HEK293 (cell line): ENCODE results near the gene WASHC4.

ENCODE experiments used
- CTCF ChIA-PET: fragments of 350-600 bp; formaldehyde crosslinking; extraction: SDS; loops from one replicate; lab custom pipeline; 2021; ENCODE audit warnings: antibody characterized with exemption; lab: Yijun Ruan, JAX
- POLR2A ChIA-PET: fragments of 300-600 bp; formaldehyde crosslinking; extraction: SDS; loops from one replicate; lab custom pipeline; 2020; ENCODE audit warnings: antibody characterized with exemption, inconsistent platforms; lab: Yijun Ruan, JAX
- H3K27ac ChIP-seq: fragments of 200-500 bp; sonication (Bioruptor generic); 2 replicates; pipeline ENCODE4 v1.5.1; 2014; ENCODE audit warnings: low read depth, low read length, control low read depth, inconsistent platforms; ENCODE audit errors: extremely low read depth
- H3K36me3 ChIP-seq, 2 experiments: fragments of 200-500 bp in 1 of 2; sonication (Bioruptor generic) in 1 of 2; 1 replicate in 1 of 2; 2 replicates in 1 of 2; pipeline ENCODE4 v1.5.1; 2014 to 2017; ENCODE audit warnings: inconsistent platforms in 2 of 2, low read length in 2 of 2; ENCODE audit not compliant: control insufficient read depth in 2 of 2, insufficient read depth in 1 of 2
- H3K4me1 ChIP-seq: fragments of 200-500 bp; sonication (Bioruptor generic); 2 replicates; pipeline ENCODE4 v1.5.1; 2014; ENCODE audit warnings: mild to moderate bottlenecking, low read length, inconsistent platforms; ENCODE audit not compliant: control insufficient read depth, insufficient read depth
- H3K4me3 ChIP-seq: 2 replicates; pipeline ENCODE4 v1.5.1; 2011; ENCODE audit warnings: low read depth, mild to moderate bottlenecking, control low read depth, low read length, moderate library complexity
- H3K9me3 ChIP-seq: fragments of 200-500 bp; sonication (Bioruptor generic); 2 replicates; pipeline ENCODE4 v1.5.1; 2014; ENCODE audit warnings: low read depth, low read length, inconsistent platforms; ENCODE audit not compliant: control insufficient read depth, insufficient read depth
- KLF1 ChIP-seq: fragments of 450-650 bp; formaldehyde crosslinking; IDR thresholded peaks from 2 replicates; pipeline ENCODE4 v1.5.1; 2016; ENCODE audit warnings: missing biosample characterization, missing genetic modification characterization
- KLF16 ChIP-seq: fragments of 450-650 bp; formaldehyde crosslinking; IDR thresholded peaks from 2 replicates; pipeline ENCODE4 v1.5.1; 2017; ENCODE audit warnings: missing biosample characterization, missing genetic modification characterization
- REPIN1 ChIP-seq: fragments of 450-650 bp; formaldehyde crosslinking; IDR thresholded peaks from 2 replicates; pipeline ENCODE4 v1.5.1; 2017; ENCODE audit warnings: missing biosample characterization, missing genetic modification characterization, low read depth
- WT1 ChIP-seq: fragments of 450-650 bp; formaldehyde crosslinking; IDR thresholded peaks from 2 replicates; pipeline ENCODE4 v1.5.1; 2016; ENCODE audit warnings: missing biosample characterization, missing genetic modification characterization
- ZNF132 ChIP-seq: fragments of 450-650 bp; formaldehyde crosslinking; IDR thresholded peaks from 2 replicates; pipeline ENCODE4 v1.5.1; 2017; ENCODE audit warnings: missing biosample characterization, missing genetic modification characterization, borderline replicate concordance
- ZNF16 ChIP-seq: fragments of 450-650 bp; formaldehyde crosslinking; IDR thresholded peaks from 2 replicates; pipeline ENCODE4 v1.5.1; 2016; ENCODE audit warnings: low read depth, missing biosample characterization, missing genetic modification characterization
- ZNF174 ChIP-seq: fragments of 450-650 bp; formaldehyde crosslinking; IDR thresholded peaks from 2 replicates; pipeline ENCODE4 v1.5.0; 2017; ENCODE audit warnings: missing biosample characterization, mild to moderate bottlenecking, missing genetic modification characterization
- ZNF175 ChIP-seq: fragments of 450-650 bp; formaldehyde crosslinking; IDR thresholded peaks from 2 replicates; pipeline ENCODE4 v1.5.1; 2016; ENCODE audit warnings: missing biosample characterization, missing genetic modification characterization
- ZNF292 ChIP-seq: fragments of 450-650 bp; formaldehyde crosslinking; IDR thresholded peaks from 2 replicates; pipeline ENCODE4 v1.5.1; 2016; ENCODE audit warnings: low read depth, missing biosample characterization, missing genetic modification characterization, borderline replicate concordance
- ZNF311 ChIP-seq: fragments of 450-650 bp; formaldehyde crosslinking; IDR thresholded peaks from 2 replicates; pipeline ENCODE4 v1.5.1; 2017; ENCODE audit warnings: missing biosample characterization, missing genetic modification characterization, borderline replicate concordance
- ZNF341 ChIP-seq: fragments of 450-650 bp; formaldehyde crosslinking; IDR thresholded peaks from 2 replicates; pipeline ENCODE4; 2016; ENCODE audit warnings: low read depth, missing biosample characterization, missing genetic modification characterization
- ZNF558 ChIP-seq: fragments of 450-650 bp; formaldehyde crosslinking; IDR thresholded peaks from 2 replicates; pipeline ENCODE4 v1.5.1; 2016; ENCODE audit warnings: missing biosample characterization, missing genetic modification characterization
- TF ChIP-seq, protein P1 (sequence below): fragments of 450-650 bp; formaldehyde crosslinking; conservative IDR thresholded peaks from 2 replicates; pipeline ENCODE4 v1.5.1; 2016; ENCODE audit warnings: low read depth, missing biosample characterization, missing genetic modification characterization
- TF ChIP-seq, protein P2 (sequence below): fragments of 450-650 bp; formaldehyde crosslinking; IDR thresholded peaks from 2 replicates; pipeline ENCODE4 v1.5.1; 2017; ENCODE audit warnings: missing biosample characterization, missing genetic modification characterization

WASHC4 gene

GRCh38 chr12:105214670-105215375, 107.3 kb downstream of the WASHC4 start:
- no peak overlapping the region for H3K27ac ChIP-seq
- H3K36me3 ChIP-seq = peaks cover 12 to 52% of the 10 kb centered on the region in 2 experiments
- no peak overlapping the region for H3K4me3 ChIP-seq
- no peaks in the 10 kb centered on the region for H3K4me1 ChIP-seq
- TF ChIP-seq REPIN1 (tag by site-specific recombination) = no peak
- TF ChIP-seq WT1 = no peak
- no peak for TF ChIP-seq ZNF175 (tag by site-specific recombination)
- no peak for TF ChIP-seq ZNF174
- TF ChIP-seq KLF1 (tag by site-specific recombination) = no peak
- TF ChIP-seq ZNF132 = no peak
- TF ChIP-seq ZNF311 (tag by site-specific recombination) = no peak
- TF ChIP-seq, protein P1, sequence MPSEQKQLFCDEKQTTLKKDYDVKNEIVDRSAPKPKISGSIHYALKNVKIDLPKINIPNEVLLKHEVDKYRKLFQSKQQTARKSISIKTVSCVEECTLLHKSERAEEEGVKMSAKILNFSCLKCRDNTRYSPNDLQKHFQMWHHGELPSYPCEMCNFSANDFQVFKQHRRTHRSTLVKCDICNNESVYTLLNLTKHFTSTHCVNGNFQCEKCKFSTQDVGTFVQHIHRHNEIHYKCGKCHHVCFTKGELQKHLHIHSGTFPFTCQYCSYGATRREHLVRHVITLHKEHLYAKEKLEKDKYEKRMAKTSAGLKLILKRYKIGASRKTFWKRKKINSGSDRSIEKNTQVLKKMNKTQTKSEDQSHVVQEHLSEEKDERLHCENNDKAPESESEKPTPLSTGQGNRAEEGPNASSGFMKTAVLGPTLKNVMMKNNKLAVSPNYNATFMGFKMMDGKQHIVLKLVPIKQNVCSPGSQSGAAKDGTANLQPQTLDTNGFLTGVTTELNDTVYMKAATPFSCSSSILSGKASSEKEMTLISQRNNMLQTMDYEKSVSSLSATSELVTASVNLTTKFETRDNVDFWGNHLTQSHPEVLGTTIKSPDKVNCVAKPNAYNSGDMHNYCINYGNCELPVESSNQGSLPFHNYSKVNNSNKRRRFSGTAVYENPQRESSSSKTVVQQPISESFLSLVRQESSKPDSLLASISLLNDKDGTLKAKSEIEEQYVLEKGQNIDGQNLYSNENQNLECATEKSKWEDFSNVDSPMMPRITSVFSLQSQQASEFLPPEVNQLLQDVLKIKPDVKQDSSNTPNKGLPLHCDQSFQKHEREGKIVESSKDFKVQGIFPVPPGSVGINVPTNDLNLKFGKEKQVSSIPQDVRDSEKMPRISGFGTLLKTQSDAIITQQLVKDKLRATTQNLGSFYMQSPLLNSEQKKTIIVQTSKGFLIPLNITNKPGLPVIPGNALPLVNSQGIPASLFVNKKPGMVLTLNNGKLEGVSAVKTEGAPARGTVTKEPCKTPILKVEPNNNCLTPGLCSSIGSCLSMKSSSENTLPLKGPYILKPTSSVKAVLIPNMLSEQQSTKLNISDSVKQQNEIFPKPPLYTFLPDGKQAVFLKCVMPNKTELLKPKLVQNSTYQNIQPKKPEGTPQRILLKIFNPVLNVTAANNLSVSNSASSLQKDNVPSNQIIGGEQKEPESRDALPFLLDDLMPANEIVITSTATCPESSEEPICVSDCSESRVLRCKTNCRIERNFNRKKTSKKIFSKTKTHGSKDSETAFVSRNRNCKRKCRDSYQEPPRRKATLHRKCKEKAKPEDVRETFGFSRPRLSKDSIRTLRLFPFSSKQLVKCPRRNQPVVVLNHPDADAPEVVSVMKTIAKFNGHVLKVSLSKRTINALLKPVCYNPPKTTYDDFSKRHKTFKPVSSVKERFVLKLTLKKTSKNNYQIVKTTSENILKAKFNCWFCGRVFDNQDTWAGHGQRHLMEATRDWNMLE (tag by site-specific recombination) = no peak
- TF ChIP-seq KLF16 (tag by site-specific recombination) = no peak
- TF ChIP-seq ZNF558 (tag by site-specific recombination) = no peak
- ChIA-PET CTCF (interaction anchor here (0.8 kb wide), 1 partner anchor 243 kb away, joined by 3 read pairs; no protein-coding TSS in a partner anchor), POLR2A (interaction anchor here (0.9 kb wide), 1 partner anchor 21 kb away, joined by 3 read pairs; the partner anchor contains the start of gene APPL2)
- H3K9me3 ChIP-seq = no peaks in the 10 kb centered on the region

DNA sequence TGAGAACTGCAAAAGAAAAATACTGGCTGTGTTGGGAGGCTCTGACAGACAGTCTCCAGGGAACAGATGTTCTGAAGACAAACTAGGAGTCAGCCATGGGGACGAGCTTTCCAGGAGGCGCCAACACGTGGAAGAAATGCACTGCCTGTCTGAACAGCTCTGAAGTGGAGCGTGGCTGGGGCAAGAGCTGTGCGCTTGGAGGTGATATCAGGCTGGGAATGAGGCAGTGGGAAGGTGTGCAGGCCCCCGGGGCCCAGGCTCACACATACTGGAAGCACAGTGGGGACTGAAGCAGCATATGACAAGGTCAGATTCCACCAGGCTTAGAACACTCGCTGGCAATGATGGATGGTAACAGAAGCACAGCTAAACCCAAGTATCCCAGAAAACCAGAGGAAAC, 110.9 kb downstream of the WASHC4 start:
- TF ChIP-seq ZNF292 (no peak), ZNF16 (tag by site-specific recombination) (no peak), ZNF341 (no peak)
- TF ChIP-seq, protein P2, sequence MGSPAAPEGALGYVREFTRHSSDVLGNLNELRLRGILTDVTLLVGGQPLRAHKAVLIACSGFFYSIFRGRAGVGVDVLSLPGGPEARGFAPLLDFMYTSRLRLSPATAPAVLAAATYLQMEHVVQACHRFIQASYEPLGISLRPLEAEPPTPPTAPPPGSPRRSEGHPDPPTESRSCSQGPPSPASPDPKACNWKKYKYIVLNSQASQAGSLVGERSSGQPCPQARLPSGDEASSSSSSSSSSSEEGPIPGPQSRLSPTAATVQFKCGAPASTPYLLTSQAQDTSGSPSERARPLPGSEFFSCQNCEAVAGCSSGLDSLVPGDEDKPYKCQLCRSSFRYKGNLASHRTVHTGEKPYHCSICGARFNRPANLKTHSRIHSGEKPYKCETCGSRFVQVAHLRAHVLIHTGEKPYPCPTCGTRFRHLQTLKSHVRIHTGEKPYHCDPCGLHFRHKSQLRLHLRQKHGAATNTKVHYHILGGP (tag by site-specific recombination) = no peak
- Histone ChIP-seq H3K4me1 (no peaks in the 10 kb centered on the region), H3K27ac (no peak overlapping the region), H3K36me3 (peaks cover 15 to 64% of the 10 kb centered on the region in 2 experiments), H3K4me3 (no peak overlapping the region), H3K9me3 (no peaks in the 10 kb centered on the region)
- ChIA-PET CTCF (no interaction called here), POLR2A (interaction anchor here (0.7 kb wide), 1 partner anchor 186 kb away, joined by 4 read pairs; no protein-coding TSS in a partner anchor)
